GM18858 (cell line): ENCODE measurements around the gene TMEM266.

ENCODE experiments used
- ATAC-seq: cut with Tn5 transposase; IDR thresholded peaks from one replicate; pipeline ENCODE4 v1.9.1; 2021; ENCODE audit not compliant: unreplicated experiment

TMEM266 gene

DNA sequence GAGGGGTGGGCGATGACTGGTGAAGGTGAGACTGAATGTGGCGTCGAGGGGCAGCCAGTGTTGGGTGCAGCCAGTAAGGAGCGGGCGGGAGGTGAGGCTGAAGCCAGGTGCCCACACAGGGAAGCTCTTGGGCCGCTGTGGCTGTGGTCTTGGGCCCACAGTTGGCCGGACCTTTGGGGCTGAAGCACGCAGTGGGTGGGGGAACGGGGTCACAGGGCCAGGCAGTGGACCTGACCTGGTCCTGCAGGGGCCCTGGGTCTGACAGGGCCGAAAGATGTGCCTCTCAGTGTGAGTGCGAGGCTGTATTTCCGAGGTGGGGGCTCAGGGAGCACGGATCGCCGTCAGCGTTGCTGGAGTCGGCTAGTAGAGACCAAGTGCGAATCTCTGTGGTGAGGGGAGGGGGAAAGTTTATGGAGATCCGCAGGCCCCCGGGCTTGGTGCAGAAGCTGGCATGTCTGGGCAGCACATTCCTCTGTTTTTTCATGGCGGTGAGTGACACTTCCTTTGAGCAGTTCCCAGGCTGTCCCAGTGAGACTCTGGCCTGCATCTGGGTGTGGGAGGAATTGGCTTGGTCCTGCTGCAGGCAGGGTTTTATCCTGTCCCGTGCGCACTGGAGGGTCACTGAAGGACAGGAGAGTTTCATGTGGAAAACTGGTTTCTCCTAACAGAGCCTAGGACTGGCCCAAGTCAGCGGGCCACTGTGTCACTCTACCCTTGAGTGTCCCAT is 100.8 kb downstream of the TMEM266 start:
- no peak for ATAC-seq

DNA sequence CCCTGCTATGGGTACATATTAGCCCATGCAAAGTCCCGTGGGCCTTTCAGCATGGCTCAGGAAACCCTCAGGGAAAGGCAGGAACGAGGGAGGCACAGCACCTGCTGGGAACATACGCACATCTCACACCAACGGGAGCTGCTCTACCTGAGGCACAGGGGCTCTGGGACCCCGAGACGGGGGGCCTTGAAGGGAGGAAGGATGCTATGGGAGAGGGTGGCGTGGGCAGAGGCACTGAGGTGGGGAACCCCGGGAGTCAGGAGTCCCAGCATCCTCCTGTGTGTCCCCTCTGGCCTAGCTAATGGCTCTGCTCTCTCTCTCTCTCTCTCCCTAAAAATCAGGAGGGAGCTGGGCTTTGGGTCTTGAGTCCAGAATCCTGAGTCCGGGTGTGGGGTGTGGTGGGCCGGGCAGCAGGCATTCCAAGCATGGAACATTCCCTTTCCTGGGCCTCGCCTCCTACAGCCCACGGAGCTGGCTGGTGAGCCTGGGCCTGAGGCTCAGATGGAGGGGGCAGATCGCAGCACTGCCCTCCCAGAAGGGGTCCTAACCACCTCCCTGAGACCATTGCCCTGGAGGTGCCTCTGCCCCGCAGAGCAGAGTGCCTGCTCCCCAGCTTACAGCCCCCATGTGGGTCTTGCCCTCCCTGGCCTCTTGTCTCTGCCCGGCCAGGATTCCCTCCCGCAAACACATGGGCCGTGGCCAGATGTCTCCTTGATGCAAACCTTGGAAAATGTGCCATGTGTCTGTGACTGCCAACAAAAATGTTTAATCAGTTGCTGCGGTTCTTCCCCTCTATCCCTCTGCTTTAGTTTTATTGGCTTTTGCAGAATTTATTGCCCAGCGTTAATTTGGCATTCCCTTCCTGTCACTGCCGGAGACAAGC is 101.6 kb downstream of the TMEM266 start:
- ATAC-seq: no peak

DNA sequence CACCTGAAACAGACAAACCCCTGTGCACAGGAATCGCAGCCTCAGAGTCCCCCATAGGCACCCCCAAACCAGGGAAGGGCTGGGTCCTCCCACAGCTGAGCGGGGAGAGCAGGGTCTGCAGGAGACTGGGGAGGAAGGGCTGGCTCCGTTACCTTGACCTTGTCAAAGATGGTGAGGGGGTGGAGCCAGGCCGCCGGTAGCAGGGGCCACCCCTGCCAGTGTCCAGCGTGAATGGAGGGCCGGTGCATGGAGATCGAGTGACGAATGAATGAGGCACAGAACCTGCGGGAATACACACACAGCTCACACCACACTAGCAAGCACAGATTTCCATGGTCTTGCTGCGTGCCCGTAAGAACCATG is 102.2 kb downstream of the TMEM266 start:
- no peak for ATAC-seq

DNA sequence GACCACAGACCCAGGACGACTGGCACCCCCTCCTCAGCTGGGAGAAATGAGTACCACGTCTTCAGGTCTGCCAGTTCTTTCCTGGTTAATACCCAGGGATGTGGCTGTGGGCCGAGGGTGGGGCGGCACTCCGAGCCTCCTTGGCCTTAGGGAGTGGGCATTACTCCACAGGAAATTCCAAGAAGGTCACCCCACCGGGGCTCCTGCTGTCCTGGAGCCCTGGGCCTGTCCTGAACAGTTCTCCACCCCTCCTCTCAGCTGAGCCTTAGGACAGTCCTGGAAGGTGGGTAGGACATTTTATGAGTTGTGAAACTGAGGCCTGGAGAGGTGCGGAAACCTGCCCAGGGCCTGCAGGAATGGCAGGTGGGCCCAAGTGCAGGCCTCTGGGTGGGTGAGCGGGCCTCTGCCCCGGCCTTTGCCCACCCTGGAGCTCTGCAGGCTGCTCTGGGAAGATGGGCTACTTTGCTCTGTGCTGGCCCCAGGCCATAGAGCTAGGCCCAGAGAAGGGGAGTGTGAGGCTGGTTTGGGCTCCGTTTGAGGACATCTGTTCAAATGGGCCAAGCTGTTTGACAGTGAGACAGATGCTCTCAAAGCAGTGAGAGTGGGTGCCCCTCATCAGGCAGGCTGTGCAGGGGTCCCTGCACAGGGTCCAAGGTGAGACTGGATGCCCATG is 103.1 kb downstream of the TMEM266 start:
- no peak for ATAC-seq

DNA sequence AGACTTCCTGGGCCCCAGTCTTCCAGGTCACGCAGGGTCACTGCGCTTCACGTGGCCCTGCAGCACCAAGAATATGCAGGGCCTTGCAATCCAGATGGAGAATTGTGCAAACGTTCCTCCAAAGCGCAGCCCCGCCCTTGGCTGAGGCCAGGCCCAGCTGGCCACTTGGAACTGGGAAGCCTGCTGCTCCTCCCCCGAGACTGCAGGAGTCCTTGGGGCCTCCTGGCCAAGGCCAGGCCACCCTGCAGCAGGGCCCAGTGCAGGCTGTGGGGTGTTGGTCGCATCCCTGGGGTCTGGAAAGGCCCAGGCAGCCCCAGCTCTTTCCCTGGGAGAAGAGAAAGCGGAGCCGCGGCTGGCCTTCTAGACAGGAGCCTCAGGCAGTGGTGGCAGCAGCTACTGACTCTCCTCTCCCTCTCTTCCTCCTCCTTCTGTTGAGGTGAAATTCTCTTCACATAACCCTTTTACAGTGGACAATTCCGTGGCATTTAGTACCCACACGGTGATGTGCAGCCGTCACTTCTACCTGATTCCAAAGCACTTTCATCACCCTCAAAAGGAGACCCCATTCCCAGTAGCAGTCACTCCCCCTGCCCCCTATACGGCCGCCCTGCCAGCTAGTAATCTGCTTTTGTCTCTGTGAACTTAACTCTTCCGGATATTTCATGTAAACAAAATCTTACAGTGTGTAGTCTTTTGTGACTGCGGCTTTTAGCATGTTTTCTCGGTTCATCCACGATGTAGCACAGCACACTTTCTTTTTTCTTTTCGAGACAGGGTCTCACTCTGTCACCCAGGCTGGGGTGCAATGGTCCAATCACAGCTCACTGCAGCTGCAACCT is 103.9 kb downstream of the TMEM266 start:
- ATAC-seq: no peak

DNA sequence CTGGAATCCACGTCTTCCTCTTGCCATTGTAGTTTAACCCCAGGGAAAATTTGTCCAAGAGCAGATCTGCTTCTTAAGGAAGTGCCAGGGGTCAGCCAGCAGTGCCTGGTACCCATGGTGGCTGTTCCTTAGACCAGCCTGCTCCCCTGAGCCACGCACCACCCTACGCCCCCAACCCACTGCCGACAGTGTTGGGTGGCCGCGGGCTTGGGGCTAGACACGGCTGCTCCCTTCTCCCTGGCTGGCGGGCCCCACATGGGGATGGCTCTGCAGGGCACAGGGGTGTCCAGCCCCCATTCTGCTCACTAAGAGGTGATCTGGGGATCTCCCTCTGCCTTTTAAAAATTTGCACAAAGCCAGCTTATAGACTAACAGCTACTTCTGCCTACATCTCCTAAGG is 104.8 kb downstream of the TMEM266 start:
- no peak for ATAC-seq

DNA sequence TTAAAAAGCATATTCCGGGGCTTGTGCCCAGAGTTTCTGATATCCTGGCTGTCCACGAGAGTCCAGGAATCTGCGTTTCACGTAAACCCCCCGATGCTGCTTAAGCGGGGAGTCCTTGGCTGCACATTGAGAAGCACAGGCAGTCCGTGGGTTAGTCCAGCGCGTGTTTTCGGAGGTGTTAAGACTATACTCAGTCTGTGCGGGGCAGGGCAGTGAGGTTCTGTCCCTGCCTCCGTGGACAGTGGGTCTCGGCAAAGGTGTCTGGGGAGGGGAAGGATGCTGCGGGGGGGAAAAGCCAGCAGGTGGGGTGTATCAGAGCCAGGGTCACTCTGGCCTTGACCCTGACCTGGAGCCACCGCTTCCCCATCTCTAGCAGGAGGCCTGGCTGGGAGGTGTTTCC is 106.2 kb downstream of the TMEM266 start:
- no peak for ATAC-seq

DNA sequence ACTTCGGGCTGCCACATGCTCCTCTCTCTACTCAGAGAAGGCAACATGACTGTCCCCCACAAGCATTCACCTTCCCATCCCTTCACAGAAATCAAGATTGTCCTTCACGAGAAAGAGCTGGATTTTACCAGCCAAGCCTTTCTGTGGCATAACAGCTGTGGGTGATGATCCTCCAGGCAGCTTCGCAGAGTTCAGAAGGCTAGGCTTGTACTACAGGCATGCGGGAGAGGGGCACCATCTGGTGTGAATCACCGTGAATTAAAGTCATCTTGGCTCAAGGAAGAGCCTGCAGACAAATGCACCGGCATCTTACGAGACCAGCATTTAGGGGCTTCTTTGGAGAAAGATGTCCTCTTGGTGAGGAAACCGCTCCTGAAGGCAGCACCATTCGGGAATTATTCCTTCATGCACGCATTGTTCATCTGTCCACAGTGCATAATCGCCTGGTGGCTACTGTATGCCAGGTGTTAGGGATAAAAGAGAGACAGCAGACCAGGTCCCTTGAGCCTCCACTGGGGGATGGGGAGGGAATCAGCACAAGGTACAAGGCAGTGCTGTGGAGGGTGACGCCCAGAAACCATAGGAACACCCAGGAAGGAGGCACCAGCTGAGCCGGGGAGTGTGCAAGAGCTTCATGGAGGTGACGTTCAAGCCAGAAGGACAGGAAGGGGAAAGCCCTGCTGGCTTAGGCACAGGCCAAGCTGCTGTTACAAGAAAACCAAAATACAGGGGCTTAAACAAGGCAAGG is 108.6 kb downstream of the TMEM266 start:
- ATAC-seq: no peak

DNA sequence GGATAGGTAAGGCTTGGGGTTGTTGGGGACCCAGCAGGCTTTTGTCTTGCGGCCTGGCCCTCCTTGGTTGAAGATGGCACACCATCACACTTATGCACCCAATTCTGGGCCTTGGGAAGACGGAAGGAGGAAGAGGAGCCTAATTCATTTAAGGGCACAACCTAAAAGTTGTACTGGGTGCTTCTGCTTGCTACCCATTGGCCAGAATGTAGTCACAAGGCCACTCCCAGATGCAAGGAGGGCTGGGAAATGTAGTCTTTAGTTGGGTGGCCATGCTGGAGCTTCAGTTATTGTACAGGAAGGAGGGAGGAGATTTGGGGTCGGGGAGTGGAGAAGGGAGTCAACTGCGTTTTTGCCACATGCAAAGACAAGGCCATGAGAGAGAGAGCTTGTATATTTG is 109.2 kb downstream of the TMEM266 start:
- no peak for ATAC-seq

DNA sequence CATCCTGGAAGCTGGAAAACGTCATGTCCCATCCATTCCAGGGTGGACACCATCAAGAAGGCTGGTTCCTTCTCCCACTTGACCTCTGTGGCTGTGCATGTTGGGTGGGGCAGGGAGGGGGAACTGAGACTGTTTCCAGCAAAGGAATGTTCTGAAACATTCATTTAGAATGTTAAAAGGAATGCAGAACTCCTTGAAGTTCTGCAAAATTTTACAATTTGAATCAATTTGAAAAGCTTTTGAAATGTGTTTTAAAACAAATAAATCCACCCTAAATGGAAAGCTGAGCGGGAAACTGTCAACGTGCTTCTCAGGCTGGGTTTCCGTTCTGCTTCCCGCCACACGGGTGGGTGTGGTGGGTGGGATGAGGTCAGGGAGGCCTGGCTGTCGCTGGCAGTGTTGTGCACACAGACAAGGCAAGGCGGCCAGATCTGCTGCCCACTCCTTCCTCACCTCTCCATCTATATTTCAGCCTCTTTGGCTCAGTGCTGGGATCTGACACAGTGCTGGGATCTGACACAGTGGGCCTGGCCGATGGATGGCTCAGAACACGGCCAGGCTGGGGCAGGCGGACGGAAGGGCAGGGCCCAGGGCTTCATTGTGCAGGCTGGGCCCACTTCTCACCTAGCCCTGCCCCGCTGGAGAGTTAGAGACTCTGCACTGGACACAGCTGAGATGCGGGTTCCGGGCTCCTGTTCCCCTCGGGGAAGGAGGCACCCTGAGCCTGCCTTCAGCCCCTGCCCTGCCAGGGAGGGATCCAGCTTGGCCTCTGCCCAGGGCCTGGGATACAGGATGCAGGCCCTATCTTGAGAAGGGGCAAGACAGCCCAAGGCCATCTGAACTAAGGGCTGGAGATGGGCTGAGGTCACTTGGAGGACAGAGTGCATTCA is 110.4 kb downstream of the TMEM266 start:
- ATAC-seq: no peak

DNA sequence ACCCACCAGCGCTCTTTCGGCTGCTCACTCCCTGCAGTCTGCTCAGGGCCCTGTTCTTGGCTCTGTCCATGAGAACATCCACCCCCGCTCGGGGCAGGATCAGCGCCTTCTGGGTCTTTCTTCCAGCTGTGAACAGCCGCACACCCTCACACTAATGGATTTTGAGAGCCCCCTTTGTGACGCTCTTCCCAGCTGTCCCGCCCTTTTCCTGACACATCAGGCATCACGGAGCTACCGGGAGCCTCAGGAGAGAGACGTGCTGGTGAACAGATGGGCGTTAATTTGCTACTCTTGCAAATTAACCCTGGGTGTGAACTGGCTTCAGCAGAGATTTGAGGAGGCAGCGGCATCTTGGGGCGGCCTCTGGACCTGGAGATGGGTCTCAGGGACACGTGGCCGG is 113.0 kb downstream of the TMEM266 start:
- no peak for ATAC-seq

DNA sequence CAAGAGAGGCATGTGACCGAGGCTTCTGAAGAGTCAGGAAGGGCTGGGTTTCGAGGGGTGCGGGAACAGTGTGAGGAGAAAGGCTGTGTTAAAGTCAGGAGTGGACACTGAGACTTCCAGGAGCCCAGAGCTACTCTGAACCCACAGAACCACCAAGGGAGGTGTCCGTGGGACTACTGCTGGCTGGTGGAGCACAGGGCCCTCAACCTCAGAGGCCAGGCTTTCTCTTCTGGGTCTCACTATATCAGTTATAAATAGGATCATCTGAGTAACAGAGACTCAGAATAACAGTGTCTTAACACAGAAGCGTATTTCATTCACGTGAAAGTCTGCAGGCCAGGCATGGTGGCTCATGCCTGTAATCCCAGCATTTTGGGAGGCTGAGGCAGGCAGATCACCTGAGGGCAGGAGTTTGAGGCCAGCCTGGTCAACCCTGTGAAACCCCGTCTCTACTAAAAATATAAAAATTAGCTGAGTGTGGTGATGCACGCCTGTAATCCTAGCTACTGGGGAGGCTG is 113.6 kb downstream of the TMEM266 start:
- no peak for ATAC-seq

DNA sequence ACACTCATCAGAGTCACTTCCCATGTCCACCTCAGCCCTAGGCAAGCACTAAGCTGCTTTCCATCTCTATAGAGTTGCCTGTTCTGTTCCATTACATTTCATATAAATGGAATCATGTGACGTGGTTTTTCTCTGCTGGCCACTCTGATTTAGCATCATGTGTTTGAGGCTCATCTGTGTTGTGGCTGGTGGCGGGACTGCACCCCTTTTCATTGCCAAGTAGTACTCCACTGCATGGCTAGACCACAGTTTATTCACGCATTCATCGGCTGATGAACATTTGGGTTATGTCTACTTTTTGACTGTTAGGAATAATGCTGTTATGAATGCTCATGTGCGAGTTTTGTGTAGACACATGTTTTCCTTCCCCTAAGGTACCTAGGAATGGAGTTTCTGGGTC is 114.9 kb downstream of the TMEM266 start:
- ATAC-seq: no peak

DNA sequence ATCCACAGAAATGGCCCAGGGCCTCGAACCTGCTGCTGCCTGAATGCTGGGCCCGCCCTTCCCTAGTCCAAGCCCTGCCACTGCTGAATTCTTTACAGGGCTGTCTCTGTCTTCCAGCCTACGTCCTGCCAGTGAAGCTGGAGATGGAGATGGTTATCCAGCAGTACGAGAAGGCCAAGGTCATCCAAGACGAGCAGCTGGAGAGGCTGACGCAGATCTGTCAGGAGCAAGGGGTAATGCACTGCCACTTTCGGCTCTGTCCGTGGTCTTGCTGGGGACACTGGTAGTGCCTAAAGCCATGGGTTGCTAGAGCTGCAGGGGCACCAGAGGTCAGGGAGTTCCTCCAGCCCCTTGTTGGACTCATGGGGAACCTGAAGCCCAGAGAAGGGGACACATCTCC is 115.7 kb downstream of the TMEM266 start:
- no peak for ATAC-seq

DNA sequence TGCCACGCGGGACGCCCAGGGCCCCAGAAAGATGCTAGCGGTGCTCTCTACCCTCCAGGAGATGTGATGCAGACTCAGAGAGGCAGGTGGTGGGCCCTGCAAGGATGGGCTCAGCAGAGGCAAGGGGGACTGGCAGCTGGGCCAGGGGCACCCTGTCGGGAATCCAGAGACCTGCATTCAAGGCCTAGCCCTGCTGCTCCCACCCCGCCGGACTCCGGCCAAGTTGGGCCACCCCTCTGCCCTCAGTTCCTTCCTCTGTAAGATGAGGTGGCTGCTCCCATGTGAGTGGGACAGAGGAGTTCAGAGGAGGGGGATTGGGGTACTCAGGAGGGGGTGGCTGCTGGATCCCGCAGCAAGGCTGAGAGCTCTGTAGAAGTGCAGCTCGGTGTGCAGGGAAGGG is 116.3 kb downstream of the TMEM266 start:
- ATAC-seq: no peak

DNA sequence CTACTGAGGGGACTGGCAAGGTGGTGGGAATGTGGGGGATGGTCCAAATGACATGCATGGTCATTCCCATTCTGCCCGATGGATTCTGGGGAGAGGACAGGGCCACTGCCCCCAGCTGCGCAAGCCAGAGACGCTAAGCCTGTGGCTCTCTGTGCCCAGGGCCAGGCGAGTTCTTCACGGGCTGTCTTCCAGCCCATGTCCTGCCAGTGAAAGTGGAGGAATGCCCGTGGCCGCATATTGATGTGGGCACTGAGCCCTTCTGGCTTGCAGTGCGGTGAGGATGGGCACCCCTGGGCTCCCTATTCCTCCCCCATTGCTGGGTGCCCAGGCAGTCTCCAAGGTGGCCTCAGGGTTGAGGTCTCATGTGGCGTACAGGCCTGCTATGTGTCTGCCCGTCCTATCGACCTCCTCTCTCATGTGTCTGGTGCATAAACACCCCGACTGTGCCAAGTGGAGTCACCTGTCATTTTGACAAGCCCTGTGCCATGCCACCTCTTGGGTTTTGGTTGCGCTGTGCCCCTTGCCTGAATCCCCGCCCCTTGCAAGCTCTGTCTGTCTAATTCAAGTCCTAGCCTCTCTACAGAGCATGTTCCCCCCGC is 116.8 kb downstream of the TMEM266 start:
- ATAC-seq: no peak

DNA sequence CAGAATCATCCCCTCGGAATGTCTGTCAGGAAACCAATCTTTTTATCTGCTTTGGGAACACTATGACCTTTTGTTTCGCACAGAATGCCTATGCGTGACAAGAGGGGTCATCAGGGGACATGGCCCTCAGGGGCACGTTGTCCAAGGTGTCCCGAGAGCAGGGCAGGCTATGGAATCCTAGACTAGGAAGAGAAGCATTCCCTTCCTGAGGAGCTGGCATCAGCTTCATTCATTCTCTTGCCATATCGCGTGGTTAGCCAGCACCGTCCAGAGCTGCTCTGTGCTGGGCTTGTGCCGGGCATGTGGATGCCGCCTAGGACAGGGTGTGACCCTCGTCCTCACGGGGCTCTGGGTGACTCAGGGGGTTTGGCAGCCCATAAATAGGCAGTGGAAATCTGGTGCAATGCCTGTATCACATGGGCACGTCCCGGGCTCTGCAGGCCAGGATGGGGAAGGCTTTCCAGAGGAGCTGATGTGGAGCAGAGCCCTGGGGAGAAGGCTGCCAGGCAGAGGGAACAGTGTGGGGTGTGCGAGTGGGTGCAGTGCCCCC is 117.8 kb downstream of the TMEM266 start:
- ATAC-seq: no peak

DNA sequence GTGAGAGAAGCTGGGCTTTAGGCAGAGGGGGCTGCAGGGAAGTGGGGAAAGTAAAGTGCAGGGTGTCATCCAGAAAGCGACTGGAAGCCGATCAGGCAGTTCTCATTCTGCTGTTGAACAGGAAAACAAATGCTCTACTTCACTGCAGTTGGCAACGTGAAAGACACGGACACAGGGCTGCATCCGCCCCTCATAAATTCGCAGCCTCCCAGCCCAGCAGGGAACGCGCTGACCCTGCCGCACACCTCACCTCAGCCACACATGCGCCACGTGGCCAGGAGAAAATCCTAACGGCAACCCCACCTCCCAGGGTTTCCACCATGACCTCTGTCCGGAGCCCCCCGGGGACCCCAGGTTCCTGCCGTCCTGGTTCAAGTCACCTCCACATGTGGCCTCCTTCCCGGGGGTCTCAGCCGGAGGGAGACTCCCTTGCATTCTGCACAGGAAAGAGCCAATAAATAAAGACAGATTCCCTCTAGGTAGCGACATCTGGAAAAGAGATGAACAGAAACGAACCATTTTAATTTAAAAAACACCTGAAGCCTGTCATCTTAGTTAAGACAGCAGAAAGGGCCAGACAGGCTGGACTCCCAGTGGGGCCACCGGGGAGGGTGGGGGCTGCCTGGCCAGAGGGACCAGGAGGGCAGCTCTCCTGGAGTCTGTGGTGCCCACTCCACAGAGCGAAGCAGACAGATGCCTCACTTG is 118.7 kb downstream of the TMEM266 start:
- ATAC-seq: no peak
